WTC11 (cell line): ENCODE results near the gene EHMT1. TPM values are rescaled to one million over a fixed set of nuclear protein-coding genes. Genes with fewer than 3 reads are reported as not detected.

Experiments used
- ATAC-seq: fragments of 200-7000 bp; cut with Tn5 transposase; 2 replicates; pipeline ENCODE4 v1.10.0; 2021; ENCODE audit warnings: mild to moderate bottlenecking, moderate library complexity
- CTCF ChIA-PET: fragments of 300-600 bp; sonication (Branson Sonifier 250); formaldehyde crosslinking; loops from one replicate; lab custom pipeline; 2021; ENCODE audit warnings: antibody characterized with exemption; lab: Charles Lee
- POLR2A ChIA-PET: fragments of 350-600 bp; sonication (Branson Sonifier 250); formaldehyde crosslinking; loops from one replicate; lab custom pipeline; 2021; ENCODE audit warnings: antibody characterized with exemption; lab: Charles Lee
- DNase-seq: peaks from one replicate; pipeline ENCODE4 v3.0.0; 2021; ENCODE audit warnings: low spot score
- H3K27ac Mint-ChIP-seq: 2 replicates; pipeline ENCODE4 v1.8.0; 2021; ENCODE audit warnings: mixed read lengths
- H3K27me3 Mint-ChIP-seq: 2 replicates; pipeline ENCODE4 v1.8.0; 2021; ENCODE audit warnings: low read depth, mild to moderate bottlenecking, moderate library complexity, mixed read lengths
- H3K36me3 Mint-ChIP-seq: 2 replicates; pipeline ENCODE4 v1.8.0; 2021; ENCODE audit warnings: mixed read lengths
- H3K4me1 Mint-ChIP-seq: 2 replicates; pipeline ENCODE4 v1.8.0; 2022; ENCODE audit warnings: mixed read lengths
- H3K4me3 Mint-ChIP-seq: 2 replicates; pipeline ENCODE4 v1.8.0; 2021; ENCODE audit warnings: mild to moderate bottlenecking, moderate library complexity, mixed read lengths
- H3K9me3 Mint-ChIP-seq: 2 replicates; pipeline ENCODE4 v1.8.0; 2021; ENCODE audit warnings: mixed read lengths
- AFF4 ChIP-seq: sonication (generic); formaldehyde crosslinking; IDR thresholded peaks from 2 replicates; pipeline ENCODE4 v1.8.1; 2023; ENCODE audit warnings: mild to moderate bottlenecking, missing genetic modification reagents, borderline replicate concordance
- CREM ChIP-seq: sonication (generic); formaldehyde crosslinking; IDR thresholded peaks from 2 replicates; pipeline ENCODE4 v1.8.1; 2022; ENCODE audit warnings: mild to moderate bottlenecking, missing genetic modification reagents, moderate library complexity
- CTCF ChIP-seq: fragments of 200-600 bp; IDR thresholded peaks from 2 replicates; pipeline ENCODE4 v1.8.0; 2022; ENCODE audit warnings: antibody characterized with exemption
- E2F1 ChIP-seq: sonication (generic); formaldehyde crosslinking; IDR thresholded peaks from 2 replicates; pipeline ENCODE4 v1.8.0; 2022; ENCODE audit warnings: mild to moderate bottlenecking, missing genetic modification reagents
- ELF4 ChIP-seq: sonication (generic); formaldehyde crosslinking; IDR thresholded peaks from 2 replicates; pipeline ENCODE4 v1.8.1; 2022; ENCODE audit warnings: low read depth, mild to moderate bottlenecking, moderate library complexity, missing genetic modification reagents
- EMX1 ChIP-seq: fragments of 250-450 bp; sonication (Bioruptor Pico); IDR thresholded peaks from 2 replicates; pipeline ENCODE4 v1.8.0; 2021; ENCODE audit warnings: mild to moderate bottlenecking
- ESRRA ChIP-seq: sonication (generic); formaldehyde crosslinking; IDR thresholded peaks from 2 replicates; pipeline ENCODE4 v1.8.1; 2022; ENCODE audit warnings: mild to moderate bottlenecking, missing genetic modification reagents, borderline replicate concordance
- HMGA2 ChIP-seq: fragments of 250-450 bp; sonication (Bioruptor Pico); IDR thresholded peaks from 2 replicates; pipeline ENCODE4 v1.4.0; 2021; ENCODE audit warnings: mild to moderate bottlenecking, moderate library complexity
- JAZF1 ChIP-seq: fragments of 250-450 bp; sonication (Bioruptor Pico); IDR thresholded peaks from 2 replicates; pipeline ENCODE4 v1.9.0; 2021; ENCODE audit warnings: moderate library complexity, mild to moderate bottlenecking, inconsistent platforms
- NR3C1 ChIP-seq: sonication (generic); formaldehyde crosslinking; conservative IDR thresholded peaks from 2 replicates; pipeline ENCODE4 v1.8.1; 2023; ENCODE audit warnings: low read depth, mild to moderate bottlenecking, missing genetic modification reagents
- TCF7 ChIP-seq: sonication (generic); formaldehyde crosslinking; IDR thresholded peaks from 2 replicates; pipeline ENCODE4 v1.8.0; 2022; ENCODE audit warnings: mild to moderate bottlenecking, low read depth, missing genetic modification reagents, moderate library complexity
- TEAD1 ChIP-seq: sonication (generic); formaldehyde crosslinking; IDR thresholded peaks from 2 replicates; pipeline ENCODE4 v1.8.0; 2022; ENCODE audit warnings: mild to moderate bottlenecking, missing genetic modification reagents
- TP53 ChIP-seq: sonication (generic); formaldehyde crosslinking; IDR thresholded peaks from 2 replicates; pipeline ENCODE4 v1.8.1; 2023; ENCODE audit warnings: mild to moderate bottlenecking, missing genetic modification reagents
- ZBTB21 ChIP-seq: sonication (generic); formaldehyde crosslinking; IDR thresholded peaks from 2 replicates; pipeline ENCODE4 v1.8.1; 2023; ENCODE audit warnings: mild to moderate bottlenecking, missing genetic modification reagents, borderline replicate concordance
- ZNF263 ChIP-seq: sonication (generic); formaldehyde crosslinking; IDR thresholded peaks from 2 replicates; pipeline ENCODE4 v1.8.1; 2022; ENCODE audit warnings: low read depth, mild to moderate bottlenecking, moderate library complexity, missing genetic modification reagents
- total RNA-seq: library from RNA; stranded (reverse); gene quantifications from 3 replicates; pipeline ENCODE4 v1.2.3, GENCODE V29; 2021
- TF ChIP-seq, protein P1 (sequence below): sonication (generic); formaldehyde crosslinking; IDR thresholded peaks from 2 replicates; pipeline ENCODE4 v1.8.0; 2022; ENCODE audit warnings: missing genetic modification reagents
- TF ChIP-seq, protein P2 (sequence below): fragments of 250-450 bp; sonication (Bioruptor Pico); IDR thresholded peaks from 2 replicates; pipeline ENCODE4 v1.9.0; 2021; ENCODE audit warnings: mild to moderate bottlenecking
- TF ChIP-seq, protein P3 (sequence below): sonication (generic); formaldehyde crosslinking; IDR thresholded peaks from 2 replicates; pipeline ENCODE4 v1.8.0; 2023; ENCODE audit warnings: missing genetic modification reagents

The EHMT1 gene
- total RNA-seq, 1 experiment from 2014 or later = 170 TPM

- peaks cover 11% of the 10 kb centered on the region for H3K36me3 Mint-ChIP-seq
- H3K4me1 Mint-ChIP-seq = peaks cover 18% of the 10 kb centered on the region
- ChIA-PET CTCF (interaction anchor here (2.1 kb wide), 1 partner anchor 31 kb away, joined by 8 read pairs; no protein-coding TSS in a partner anchor), POLR2A (interaction anchor here (0.6 kb wide), 1 partner anchor 13 kb away, joined by 4 read pairs; no protein-coding TSS in a partner anchor)
- H3K27me3 Mint-ChIP-seq = no peaks in the 10 kb centered on the region
- peak overlapping the region; percentile 45; the same call in 1 of the 2 replicates for H3K27ac Mint-ChIP-seq
- ATAC-seq (no peak), DNase-seq (no peak)
- H3K4me3 Mint-ChIP-seq = no peak overlapping the region
- H3K9me3 Mint-ChIP-seq = no peaks in the 10 kb centered on the region
- no peak for TF ChIP-seq NR3C1
- no peak for TF ChIP-seq JAZF1
- TF ChIP-seq, protein P1, sequence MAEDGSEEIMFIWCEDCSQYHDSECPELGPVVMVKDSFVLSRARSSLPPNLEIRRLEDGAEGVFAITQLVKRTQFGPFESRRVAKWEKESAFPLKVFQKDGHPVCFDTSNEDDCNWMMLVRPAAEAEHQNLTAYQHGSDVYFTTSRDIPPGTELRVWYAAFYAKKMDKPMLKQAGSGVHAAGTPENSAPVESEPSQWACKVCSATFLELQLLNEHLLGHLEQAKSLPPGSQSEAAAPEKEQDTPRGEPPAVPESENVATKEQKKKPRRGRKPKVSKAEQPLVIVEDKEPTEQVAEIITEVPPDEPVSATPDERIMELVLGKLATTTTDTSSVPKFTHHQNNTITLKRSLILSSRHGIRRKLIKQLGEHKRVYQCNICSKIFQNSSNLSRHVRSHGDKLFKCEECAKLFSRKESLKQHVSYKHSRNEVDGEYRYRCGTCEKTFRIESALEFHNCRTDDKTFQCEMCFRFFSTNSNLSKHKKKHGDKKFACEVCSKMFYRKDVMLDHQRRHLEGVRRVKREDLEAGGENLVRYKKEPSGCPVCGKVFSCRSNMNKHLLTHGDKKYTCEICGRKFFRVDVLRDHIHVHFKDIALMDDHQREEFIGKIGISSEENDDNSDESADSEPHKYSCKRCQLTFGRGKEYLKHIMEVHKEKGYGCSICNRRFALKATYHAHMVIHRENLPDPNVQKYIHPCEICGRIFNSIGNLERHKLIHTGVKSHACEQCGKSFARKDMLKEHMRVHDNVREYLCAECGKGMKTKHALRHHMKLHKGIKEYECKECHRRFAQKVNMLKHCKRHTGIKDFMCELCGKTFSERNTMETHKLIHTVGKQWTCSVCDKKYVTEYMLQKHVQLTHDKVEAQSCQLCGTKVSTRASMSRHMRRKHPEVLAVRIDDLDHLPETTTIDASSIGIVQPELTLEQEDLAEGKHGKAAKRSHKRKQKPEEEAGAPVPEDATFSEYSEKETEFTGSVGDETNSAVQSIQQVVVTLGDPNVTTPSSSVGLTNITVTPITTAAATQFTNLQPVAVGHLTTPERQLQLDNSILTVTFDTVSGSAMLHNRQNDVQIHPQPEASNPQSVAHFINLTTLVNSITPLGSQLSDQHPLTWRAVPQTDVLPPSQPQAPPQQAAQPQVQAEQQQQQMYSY (CRISPR knock-in tag) = no peak
- no peak for TF ChIP-seq ZNF263 (CRISPR knock-in tag)
- TF ChIP-seq ZBTB21 (CRISPR knock-in tag) = no peak
- TF ChIP-seq CREM (CRISPR knock-in tag) = no peak
- TF ChIP-seq CTCF = no peak
- TF ChIP-seq ELF4 (CRISPR knock-in tag) = no peak
- TF ChIP-seq E2F1 (CRISPR knock-in tag) = no peak
- no peak for TF ChIP-seq HMGA2 (CRISPR knock-in tag)
- no peak for TF ChIP-seq EMX1
Observed at GRCh38 chr9:137612741-137613142, 6.1 kb upstream of the EHMT1 start.

DNA sequence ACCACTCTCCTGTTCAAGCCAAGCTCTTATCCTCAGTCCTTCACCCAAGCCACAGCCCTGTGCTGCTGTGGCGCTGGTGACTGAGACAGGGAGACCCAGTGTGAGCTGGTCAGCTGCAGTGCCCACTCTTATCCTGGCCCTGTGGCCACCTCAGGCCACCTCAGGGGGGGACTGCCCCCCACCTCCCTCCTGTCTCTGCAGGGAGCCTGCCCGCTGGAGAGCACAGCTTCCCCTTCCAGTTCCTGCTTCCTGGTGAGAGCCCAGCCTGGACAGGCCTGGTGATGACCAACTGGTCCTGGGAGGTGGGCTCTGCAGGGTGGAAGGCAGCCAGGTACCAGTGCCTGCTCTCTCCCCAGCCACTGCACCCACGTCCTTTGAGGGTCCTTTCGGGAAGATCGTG, 5.5 kb upstream of the EHMT1 start:
- ChIA-PET POLR2A (interaction anchor here (0.6 kb wide), 1 partner anchor 13 kb away, joined by 4 read pairs; no protein-coding TSS in a partner anchor), CTCF (interaction anchor here (2.1 kb wide), 1 partner anchor 31 kb away, joined by 8 read pairs; no protein-coding TSS in a partner anchor)
- Mint-ChIP-seq H3K4me3 (no peak overlapping the region), H3K9me3 (no peaks in the 10 kb centered on the region), H3K27ac (peak overlapping the region; percentile 45; the same call in 1 of the 2 replicates), H3K36me3 (peaks cover 11% of the 10 kb centered on the region), H3K4me1 (peaks cover 20% of the 10 kb centered on the region), H3K27me3 (no peaks in the 10 kb centered on the region)
- TF ChIP-seq ZNF263 (CRISPR knock-in tag) (no peak), ESRRA (CRISPR knock-in tag) (no peak), TCF7 (CRISPR knock-in tag) (no peak), TP53 (CRISPR knock-in tag) (no peak), TEAD1 (CRISPR knock-in tag) (no peak), AFF4 (CRISPR knock-in tag) (no peak)
- TF ChIP-seq, protein P2, sequence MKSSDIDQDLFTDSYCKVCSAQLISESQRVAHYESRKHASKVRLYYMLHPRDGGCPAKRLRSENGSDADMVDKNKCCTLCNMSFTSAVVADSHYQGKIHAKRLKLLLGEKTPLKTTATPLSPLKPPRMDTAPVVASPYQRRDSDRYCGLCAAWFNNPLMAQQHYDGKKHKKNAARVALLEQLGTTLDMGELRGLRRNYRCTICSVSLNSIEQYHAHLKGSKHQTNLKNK (CRISPR knock-in tag) = no peak
- TF ChIP-seq, protein P3, sequence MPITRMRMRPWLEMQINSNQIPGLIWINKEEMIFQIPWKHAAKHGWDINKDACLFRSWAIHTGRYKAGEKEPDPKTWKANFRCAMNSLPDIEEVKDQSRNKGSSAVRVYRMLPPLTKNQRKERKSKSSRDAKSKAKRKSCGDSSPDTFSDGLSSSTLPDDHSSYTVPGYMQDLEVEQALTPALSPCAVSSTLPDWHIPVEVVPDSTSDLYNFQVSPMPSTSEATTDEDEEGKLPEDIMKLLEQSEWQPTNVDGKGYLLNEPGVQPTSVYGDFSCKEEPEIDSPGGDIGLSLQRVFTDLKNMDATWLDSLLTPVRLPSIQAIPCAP (CRISPR knock-in tag) = peak; percentile 53; the same call in 1 of the 2 replicates
- DNase-seq (no peak), ATAC-seq (no peak)
